Measurements from ENCODE around the gene CMBL.

GRCh38 chr5:10244342-10244944 is 63.3 kb downstream of the CMBL start:
- TF ChIP-seq EZH2phosphoT487 (IDR thresholded peaks at IDR 0.05; ENCODE audit: borderline replicate concordance, low read depth, low read length) (no peak), CTCF (conservative IDR thresholded peaks at IDR 0.05; ENCODE audit: low read length) (no peak)
